ENCODE measurements around the gene SLC49A4. TPM values are rescaled to one million over a fixed set of nuclear protein-coding genes. Genes with fewer than 3 reads are reported as not detected.

Gene SLC49A4
- total RNA-seq, 1 experiment from 2014 or later, result 29.6 TPM

DNA sequence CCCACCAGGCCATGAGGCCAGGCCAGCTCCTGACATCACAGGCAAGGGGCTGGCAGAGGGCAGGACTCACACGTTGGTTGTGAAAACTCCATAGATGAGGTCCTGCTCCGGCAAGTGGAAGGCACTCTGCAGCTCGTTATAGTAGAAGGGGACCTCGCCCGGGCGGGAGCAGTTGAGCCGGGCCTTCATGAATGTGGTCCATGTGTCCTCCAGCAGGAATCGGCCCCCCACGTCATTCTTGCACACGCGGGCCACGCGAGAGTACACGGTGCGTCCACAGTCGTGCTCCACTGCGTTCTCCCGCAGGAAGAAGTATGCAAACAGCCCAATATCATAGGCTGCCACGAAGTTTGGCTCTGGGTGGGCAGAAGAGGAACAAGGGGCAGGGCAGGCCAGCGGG, 131.5 kb downstream of the SLC49A4 start:
- CTCF ChIA-PET, result no interaction called here

DNA sequence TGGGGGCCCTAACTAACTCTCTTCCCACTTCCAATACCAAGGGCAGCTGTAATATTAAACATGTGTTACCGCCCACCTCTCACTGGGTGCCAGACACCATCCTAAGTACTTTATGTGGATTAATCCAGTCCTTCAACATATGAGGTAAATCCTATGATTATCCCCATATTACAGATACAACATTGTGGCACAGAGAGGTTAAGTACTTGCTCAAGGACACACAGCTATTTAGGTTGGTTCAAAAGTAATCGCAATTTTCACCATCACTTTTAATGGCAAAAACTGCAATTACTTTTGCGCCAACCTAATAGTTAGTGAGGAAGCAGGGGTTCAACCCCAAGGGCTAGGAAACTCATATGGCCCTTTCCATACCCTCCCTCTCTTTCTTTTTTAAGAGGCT, 131.9 kb downstream of the SLC49A4 start:
- BruUV-seq (replicated peaks), result no TSS peak
- Histone ChIP-seq H4K20me1 (ENCODE audit: low read length) (no peaks in the 10 kb centered on the region), H3K4me3 (ENCODE audit: low read length) (no peak overlapping the region), H3K4me2 (ENCODE audit: low read length) (no peak overlapping the region), H2AFZ (ENCODE audit: low read length) (no peak overlapping the region), H3K9me2 (replicated peaks; ENCODE audit: low read length) (no peaks in the 10 kb centered on the region), H3K9me3 (ENCODE audit: low read length) (no peaks in the 10 kb centered on the region), H3F3A (ENCODE audit: low read length, unreplicated experiment) (no peaks in the 10 kb centered on the region), H3K36me3 (ENCODE audit: low read depth, low read length) (no peaks in the 10 kb centered on the region), H3K9ac (ENCODE audit: low read length) (no peak overlapping the region), H3K79me2 (ENCODE audit: low read length) (no peaks in the 10 kb centered on the region), H3K27me3 (ENCODE audit: low read length) (peaks cover 19% of the 10 kb centered on the region), H3K4me1 (ENCODE audit: insufficient read depth, low read length) (0 out of 2 replicates have a peak, but pooled peaks cover 5% of the 10 kb centered on the region), H3K27ac (ENCODE audit: low read length) (no peak overlapping the region)
- POLR2A ChIA-PET (ENCODE audit: unreplicated experiment), result no interaction called here
- no peak for TF ChIP-seq EZH2phosphoT487 (IDR thresholded peaks at IDR 0.05; ENCODE audit: borderline replicate concordance, low read length)
- TF ChIP-seq EZH2 (IDR thresholded peaks at IDR 0.05; ENCODE audit: low read length, unreplicated experiment), result no peak
- TF ChIP-seq, protein P1, sequence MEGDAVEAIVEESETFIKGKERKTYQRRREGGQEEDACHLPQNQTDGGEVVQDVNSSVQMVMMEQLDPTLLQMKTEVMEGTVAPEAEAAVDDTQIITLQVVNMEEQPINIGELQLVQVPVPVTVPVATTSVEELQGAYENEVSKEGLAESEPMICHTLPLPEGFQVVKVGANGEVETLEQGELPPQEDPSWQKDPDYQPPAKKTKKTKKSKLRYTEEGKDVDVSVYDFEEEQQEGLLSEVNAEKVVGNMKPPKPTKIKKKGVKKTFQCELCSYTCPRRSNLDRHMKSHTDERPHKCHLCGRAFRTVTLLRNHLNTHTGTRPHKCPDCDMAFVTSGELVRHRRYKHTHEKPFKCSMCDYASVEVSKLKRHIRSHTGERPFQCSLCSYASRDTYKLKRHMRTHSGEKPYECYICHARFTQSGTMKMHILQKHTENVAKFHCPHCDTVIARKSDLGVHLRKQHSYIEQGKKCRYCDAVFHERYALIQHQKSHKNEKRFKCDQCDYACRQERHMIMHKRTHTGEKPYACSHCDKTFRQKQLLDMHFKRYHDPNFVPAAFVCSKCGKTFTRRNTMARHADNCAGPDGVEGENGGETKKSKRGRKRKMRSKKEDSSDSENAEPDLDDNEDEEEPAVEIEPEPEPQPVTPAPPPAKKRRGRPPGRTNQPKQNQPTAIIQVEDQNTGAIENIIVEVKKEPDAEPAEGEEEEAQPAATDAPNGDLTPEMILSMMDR (conservative IDR thresholded peaks at IDR 0.05; ENCODE audit: low read depth, low read length), result no peak
- CTCF ChIA-PET, result no interaction called here
- intact Hi-C loops (cut with micrococcal nuclease), result no loop called here
- ATAC-seq (no peak), DNase-seq (no peak)

More for the DNA sequence above, 131.5 kb downstream of the SLC49A4 start:
- H3K27me3 ChIP-seq (ENCODE audit: low read length), result peaks cover 24% of the 10 kb centered on the region
- BruUV-seq (replicated peaks), result no TSS peak
- TF ChIP-seq, protein P1 (conservative IDR thresholded peaks at IDR 0.05; ENCODE audit: low read depth, low read length), result no peak
- TF ChIP-seq EZH2 (IDR thresholded peaks at IDR 0.05; ENCODE audit: low read length, unreplicated experiment), result no peak
- TF ChIP-seq EZH2phosphoT487 (IDR thresholded peaks at IDR 0.05; ENCODE audit: borderline replicate concordance, low read length), result no peak
- no peak overlapping the region for H3K4me2 ChIP-seq (ENCODE audit: low read length)
- H2AFZ ChIP-seq (ENCODE audit: low read length), result no peak overlapping the region
- H3K9ac ChIP-seq (ENCODE audit: low read length), result no peak overlapping the region
- no peaks in the 10 kb centered on the region for H3K9me2 ChIP-seq (replicated peaks; ENCODE audit: low read length)
- intact Hi-C loops (cut with micrococcal nuclease), result no loop called here
- H3K36me3 ChIP-seq (ENCODE audit: low read depth, low read length), result no peaks in the 10 kb centered on the region
- no peaks in the 10 kb centered on the region for H3F3A ChIP-seq (ENCODE audit: low read length, unreplicated experiment)
- H3K79me2 ChIP-seq (ENCODE audit: low read length), result no peaks in the 10 kb centered on the region
- no peaks in the 10 kb centered on the region for H4K20me1 ChIP-seq (ENCODE audit: low read length)
- no peak for DNase-seq
- POLR2A ChIA-PET (ENCODE audit: unreplicated experiment), result no interaction called here
- H3K4me3 ChIP-seq (ENCODE audit: low read length), result no peak overlapping the region
- H3K9me3 ChIP-seq (ENCODE audit: low read length), result no peaks in the 10 kb centered on the region
- H3K4me1 ChIP-seq (ENCODE audit: insufficient read depth, low read length), result no peaks in the 10 kb centered on the region
- no peak for ATAC-seq
- H3K27ac ChIP-seq (ENCODE audit: low read length), result no peak overlapping the region

DNA sequence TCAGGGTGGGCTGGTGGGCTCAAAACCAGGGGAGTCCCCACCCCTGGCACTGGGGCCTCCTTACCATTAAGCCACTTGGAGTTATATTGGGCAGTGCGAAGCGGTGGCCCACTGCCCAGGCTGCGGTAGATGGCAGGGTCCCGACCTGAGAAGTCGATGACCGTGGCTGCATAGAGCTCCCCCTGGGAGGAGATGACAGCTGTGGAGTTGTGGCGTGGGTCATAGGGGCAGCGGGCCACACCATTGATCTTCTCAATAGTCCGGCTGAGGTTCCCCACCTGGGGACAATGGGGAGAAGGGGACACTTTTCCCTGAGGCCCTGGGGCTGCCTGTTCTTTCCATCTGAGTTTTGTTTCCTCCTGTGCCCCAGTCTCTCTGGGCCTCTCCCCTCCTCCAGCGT, 132.9 kb downstream of the SLC49A4 start:
- Histone ChIP-seq H2AFZ (ENCODE audit: low read length) (no peak overlapping the region), H3K4me3 (ENCODE audit: low read length) (no peak overlapping the region), H3K4me2 (ENCODE audit: low read length) (no peak overlapping the region), H3F3A (ENCODE audit: low read length, unreplicated experiment) (no peaks in the 10 kb centered on the region), H3K79me2 (ENCODE audit: low read length) (no peaks in the 10 kb centered on the region), H3K27me3 (ENCODE audit: low read length) (peaks cover 10% of the 10 kb centered on the region), H3K9me2 (replicated peaks; ENCODE audit: low read length) (no peaks in the 10 kb centered on the region), H3K9me3 (ENCODE audit: low read length) (no peaks in the 10 kb centered on the region), H3K9ac (ENCODE audit: low read length) (no peak overlapping the region), H3K27ac (ENCODE audit: low read length) (no peak overlapping the region), H3K36me3 (ENCODE audit: low read depth, low read length) (no peaks in the 10 kb centered on the region), H4K20me1 (ENCODE audit: low read length) (no peaks in the 10 kb centered on the region), H3K4me1 (ENCODE audit: insufficient read depth, low read length) (0 out of 2 replicates have a peak, but pooled peaks cover 10% of the 10 kb centered on the region)
- ATAC-seq (no peak), DNase-seq (no peak)
- BruUV-seq (replicated peaks), result no TSS peak
- TF ChIP-seq EZH2 (IDR thresholded peaks at IDR 0.05; ENCODE audit: low read length, unreplicated experiment), result no peak
- TF ChIP-seq, protein P1 (conservative IDR thresholded peaks at IDR 0.05; ENCODE audit: low read depth, low read length), result no peak
- TF ChIP-seq EZH2phosphoT487 (IDR thresholded peaks at IDR 0.05; ENCODE audit: borderline replicate concordance, low read length), result no peak
- CTCF ChIA-PET, result no interaction called here
- intact Hi-C loops (cut with micrococcal nuclease), result no loop called here
- POLR2A ChIA-PET (ENCODE audit: unreplicated experiment), result no interaction called here
